22Rv1 (cell line): ENCODE data around the gene RAD51B.

Source experiments
- H3K27ac ChIP-seq: fragments of 450-650 bp; 2 replicates; pipeline ENCODE4 v1.5.1; 2017
- ZFX ChIP-seq: fragments of 450-650 bp; IDR thresholded peaks from 2 replicates; pipeline ENCODE4 v1.6.1; 2017; ENCODE audit warnings: antibody characterized with exemption, borderline replicate concordance
- TF ChIP-seq, protein P1 (sequence below): fragments of 450-650 bp; IDR thresholded peaks from 2 replicates; pipeline ENCODE4 v1.5.1; 2017; ENCODE audit warnings: mild to moderate bottlenecking

The RAD51B gene

DNA sequence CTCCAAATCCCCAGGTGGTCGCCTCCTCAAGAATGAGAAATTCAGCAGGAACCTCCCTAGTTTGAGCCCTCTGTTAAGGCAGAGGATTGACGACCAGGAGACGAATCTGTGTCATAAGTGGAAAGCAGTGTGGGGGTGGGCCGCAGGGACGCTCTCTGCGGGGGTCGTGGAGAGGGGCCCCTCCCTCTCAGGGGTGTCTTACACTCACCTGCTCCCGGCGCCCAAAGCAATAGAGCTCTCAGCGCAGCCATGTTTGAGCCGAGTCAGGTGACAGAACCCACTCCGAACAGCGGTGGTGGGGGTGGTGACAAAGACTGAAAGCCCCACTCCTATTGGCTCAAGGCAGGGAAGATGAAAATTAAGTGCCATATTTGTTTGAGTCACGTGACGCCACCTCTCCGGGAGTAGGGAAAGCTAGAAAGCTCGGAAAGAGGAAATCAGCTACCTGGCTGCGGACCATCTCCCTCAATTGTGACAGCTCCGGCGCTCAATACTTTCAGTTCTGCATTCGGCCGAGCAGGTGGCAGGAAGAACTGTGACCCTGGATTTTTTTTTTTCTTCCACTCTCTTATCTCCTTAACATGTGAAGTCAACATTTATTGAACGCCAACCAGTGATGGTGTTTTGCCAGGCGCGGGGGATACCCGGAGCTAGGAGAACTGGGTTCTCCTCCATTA is 3.1 kb upstream of the RAD51B start, which contains the start of gene ZFYVE26:
Gene ZFYVE26, minus strand, starts transcription at position 265 of the 677 bp plus-strand sequence. CDS start 627 bp downstream, outside the sequence.
- peak within 1 kb of the TSS; percentile 80 for H3K27ac ChIP-seq
- TF ChIP-seq, protein P1, sequence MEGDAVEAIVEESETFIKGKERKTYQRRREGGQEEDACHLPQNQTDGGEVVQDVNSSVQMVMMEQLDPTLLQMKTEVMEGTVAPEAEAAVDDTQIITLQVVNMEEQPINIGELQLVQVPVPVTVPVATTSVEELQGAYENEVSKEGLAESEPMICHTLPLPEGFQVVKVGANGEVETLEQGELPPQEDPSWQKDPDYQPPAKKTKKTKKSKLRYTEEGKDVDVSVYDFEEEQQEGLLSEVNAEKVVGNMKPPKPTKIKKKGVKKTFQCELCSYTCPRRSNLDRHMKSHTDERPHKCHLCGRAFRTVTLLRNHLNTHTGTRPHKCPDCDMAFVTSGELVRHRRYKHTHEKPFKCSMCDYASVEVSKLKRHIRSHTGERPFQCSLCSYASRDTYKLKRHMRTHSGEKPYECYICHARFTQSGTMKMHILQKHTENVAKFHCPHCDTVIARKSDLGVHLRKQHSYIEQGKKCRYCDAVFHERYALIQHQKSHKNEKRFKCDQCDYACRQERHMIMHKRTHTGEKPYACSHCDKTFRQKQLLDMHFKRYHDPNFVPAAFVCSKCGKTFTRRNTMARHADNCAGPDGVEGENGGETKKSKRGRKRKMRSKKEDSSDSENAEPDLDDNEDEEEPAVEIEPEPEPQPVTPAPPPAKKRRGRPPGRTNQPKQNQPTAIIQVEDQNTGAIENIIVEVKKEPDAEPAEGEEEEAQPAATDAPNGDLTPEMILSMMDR, result no peak
- no peak for TF ChIP-seq ZFX

DNA sequence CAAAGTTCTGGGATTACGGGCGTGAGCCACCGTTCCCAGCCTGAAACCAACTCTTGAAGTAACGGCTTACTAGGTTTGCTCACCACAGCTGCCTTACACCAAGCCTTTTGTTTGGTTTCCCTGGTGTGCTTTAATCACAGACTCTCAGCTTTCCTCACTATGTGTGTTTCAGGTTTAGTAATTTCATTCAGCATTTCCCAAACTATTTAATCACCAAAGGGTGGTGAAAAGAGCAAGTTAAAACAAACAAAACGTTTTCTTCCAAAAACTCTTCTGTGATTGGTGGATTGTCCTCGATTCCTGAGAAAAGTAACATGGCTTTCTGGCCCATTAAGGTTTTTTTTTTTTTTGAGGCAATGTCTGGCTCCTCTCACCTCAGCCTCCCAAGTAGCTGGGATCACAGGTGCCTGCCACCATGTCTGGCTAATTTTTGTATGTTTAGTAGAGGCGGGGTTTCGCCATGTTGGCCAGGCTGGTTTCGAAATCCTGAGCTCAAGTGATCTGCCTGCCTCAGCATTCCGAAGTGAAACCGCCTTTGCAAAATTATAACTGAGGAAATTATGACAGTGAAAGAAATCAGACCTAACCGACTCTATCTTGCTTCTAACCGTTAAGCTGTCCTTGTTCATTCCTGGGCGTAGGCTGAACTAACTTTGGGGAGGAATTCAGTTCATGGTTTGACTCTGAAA is 1.7 kb upstream of the RAD51B start:
- TF ChIP-seq, protein P1, result no peak
- TF ChIP-seq ZFX, result no peak
- H3K27ac ChIP-seq, result no peak overlapping the region

DNA sequence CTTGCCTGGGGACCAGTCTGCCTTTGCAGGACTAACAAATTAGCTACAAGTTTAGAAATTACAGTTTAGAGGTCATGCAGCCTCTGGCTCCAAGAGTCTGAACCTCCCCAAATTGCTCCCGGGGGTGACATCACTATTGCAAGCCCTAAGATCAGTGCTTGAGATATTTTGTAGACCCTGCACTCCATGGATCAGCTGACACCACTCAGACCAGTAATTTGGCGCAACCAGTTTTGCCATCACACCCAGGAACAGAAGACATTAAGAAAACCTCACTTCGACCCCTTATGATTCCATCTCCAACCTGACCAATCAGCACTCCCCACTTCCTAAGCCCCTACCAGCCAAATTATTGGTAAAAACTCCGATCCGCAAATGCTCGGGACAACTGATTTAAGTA is 1.1 kb upstream of the RAD51B start:
- peak overlapping the region; percentile 56; the same call in 1 of the 2 replicates for H3K27ac ChIP-seq

DNA sequence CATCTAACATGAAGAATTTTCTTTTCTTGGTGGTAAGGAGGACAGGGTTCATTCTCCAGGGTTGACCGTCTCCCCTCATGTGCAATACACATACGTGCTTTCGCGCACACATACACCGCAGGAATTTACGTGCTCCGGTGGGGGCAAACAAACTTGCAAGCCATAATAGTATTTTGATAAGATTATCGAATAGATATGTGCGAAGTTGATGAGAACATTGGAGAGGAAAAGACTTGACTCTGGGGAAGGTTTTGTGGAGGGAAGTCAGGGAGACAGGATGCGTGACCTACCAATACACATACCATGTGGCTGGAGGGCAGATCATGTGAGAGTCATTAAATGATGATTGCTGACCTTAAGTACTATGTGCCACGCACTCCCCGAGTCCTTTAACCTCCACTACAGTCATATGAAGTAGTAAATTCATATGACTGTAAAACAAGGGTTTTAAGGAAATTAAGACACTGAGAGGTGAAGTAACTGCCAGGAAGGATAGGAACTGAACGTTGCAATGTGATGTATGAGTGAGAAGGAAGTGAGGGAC is 921 bp downstream of the RAD51B start:
- TF ChIP-seq ZFX, result no peak
- TF ChIP-seq, protein P1, result no peak
- peak overlapping the region; percentile 56 for H3K27ac ChIP-seq

DNA sequence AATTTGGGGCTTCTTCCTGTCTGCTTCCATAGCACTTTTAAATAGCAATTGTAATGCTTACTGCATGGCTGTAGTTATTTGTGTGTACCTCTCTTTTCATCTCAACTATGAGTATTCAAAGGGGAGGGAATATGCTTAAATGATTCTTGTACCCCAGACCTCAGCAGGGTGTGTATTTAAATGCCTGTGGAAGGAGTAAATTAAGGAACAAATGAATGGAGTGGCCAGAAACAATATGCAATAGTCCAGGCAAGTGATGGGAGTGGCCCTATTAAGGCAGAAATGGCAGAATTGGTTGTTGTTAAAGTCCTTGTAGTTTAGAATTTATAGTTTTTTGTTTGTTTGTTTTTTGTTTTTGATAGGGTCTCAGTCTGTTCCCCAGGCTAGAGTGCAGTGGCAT is 1.5 kb downstream of the RAD51B start:
- TF ChIP-seq, protein P1, result no peak
- no peak for TF ChIP-seq ZFX
- 0 out of 2 replicates have a peak overlapping the region, but pooled peaks have one; percentile 56 for H3K27ac ChIP-seq

DNA sequence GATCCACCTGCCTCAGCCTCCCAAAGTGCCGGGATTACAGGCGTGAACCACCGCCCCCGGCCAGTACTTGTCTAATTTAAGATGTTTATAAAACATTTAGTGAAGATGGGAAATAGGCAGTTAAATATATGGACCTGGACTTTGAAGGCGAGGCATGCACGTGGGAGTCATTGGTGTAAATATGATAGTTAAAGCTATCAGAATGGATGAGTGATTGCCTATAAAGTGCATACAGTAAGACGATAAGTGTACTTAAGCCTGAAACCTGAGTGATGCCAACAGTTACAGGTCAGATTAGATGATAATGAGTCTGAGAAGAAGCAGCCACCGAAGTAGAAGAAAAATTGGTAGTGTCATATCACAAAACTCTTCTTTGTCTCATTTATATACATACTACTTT is 11.5 kb downstream of the RAD51B start:
- no peak for TF ChIP-seq ZFX
- TF ChIP-seq, protein P1, result no peak
- H3K27ac ChIP-seq, result no peak overlapping the region

DNA sequence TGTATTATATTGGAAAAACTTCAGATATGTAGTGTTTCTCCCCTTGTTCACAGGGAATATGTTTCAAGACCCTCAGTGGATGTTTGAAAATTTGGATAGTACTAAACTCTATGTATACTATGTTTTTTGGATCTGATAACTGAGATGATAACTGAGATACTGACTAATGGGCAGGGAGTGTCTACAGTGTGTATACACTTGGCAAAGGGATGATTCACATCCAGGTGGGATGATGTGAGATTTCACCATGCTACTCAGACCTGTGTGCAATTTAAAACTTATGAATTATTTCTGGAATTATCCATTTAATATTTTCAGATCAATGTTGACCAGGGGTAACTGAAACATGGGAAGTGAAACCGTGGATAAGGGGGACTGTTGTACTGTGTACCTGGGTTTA is 13.8 kb downstream of the RAD51B start:
- no peak overlapping the region for H3K27ac ChIP-seq
- TF ChIP-seq, protein P1, result no peak
- TF ChIP-seq ZFX, result no peak
